ENCODE measurements around the gene TMEM150A.

TMEM150A gene

DNA sequence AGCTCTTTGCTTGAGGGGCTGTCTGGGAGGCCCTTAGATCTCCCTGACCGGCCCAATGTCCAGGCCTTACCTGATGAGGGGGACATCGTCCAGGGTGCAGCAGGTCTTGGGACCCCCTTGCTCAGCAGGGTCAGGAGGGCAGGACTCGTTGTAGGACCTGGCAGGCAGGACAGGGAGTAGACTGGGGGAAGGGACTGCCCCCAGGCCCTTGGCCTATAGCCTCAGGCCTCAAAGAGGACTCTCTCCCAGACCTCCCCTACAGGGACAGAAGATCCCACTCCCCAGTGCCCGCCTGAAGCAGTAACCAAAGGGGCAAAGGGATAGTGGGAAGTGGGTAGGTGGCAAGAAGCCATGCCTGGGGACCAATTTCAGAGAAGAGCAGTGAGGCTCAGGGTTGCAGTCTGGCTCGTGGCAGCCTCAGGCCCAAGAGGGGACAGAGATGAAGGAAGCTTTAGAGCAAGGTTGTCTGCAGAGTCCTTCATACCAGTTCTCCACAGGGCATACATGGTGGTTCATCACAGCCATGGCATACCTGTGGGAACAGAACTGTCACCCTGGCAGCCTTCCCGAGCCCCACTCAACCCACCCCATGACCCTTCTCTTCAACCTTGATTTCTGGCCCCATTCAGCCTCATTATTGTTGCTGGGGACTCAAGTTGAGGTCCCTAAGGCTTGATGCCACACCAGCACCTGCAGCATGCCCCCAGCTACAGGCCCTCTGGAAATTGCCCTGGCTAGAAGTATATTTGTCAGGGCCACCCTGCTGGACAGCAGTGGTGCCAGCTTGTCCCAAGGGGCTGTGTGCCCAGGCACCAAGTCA, 1.3 kb downstream of the TMEM150A start:
- TF ChIP-seq, protein P1, sequence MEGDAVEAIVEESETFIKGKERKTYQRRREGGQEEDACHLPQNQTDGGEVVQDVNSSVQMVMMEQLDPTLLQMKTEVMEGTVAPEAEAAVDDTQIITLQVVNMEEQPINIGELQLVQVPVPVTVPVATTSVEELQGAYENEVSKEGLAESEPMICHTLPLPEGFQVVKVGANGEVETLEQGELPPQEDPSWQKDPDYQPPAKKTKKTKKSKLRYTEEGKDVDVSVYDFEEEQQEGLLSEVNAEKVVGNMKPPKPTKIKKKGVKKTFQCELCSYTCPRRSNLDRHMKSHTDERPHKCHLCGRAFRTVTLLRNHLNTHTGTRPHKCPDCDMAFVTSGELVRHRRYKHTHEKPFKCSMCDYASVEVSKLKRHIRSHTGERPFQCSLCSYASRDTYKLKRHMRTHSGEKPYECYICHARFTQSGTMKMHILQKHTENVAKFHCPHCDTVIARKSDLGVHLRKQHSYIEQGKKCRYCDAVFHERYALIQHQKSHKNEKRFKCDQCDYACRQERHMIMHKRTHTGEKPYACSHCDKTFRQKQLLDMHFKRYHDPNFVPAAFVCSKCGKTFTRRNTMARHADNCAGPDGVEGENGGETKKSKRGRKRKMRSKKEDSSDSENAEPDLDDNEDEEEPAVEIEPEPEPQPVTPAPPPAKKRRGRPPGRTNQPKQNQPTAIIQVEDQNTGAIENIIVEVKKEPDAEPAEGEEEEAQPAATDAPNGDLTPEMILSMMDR (conservative IDR thresholded peaks at IDR 0.05; ENCODE audit: low read length), result no peak
- no peak for TF ChIP-seq EZH2phosphoT487 (IDR thresholded peaks at IDR 0.05; ENCODE audit: borderline replicate concordance)
- H3K9me2 ChIP-seq (replicated peaks; ENCODE audit: low read depth, low read length), result no peaks in the 10 kb centered on the region
- H4K20me1 ChIP-seq (ENCODE audit: insufficient read depth, low read length, poor library complexity, severe bottlenecking), result peaks cover 17% of the 10 kb centered on the region
- no peak overlapping the region for H3K4me3 ChIP-seq (ENCODE audit: low read length, poor library complexity, severe bottlenecking)
- H3F3A ChIP-seq (ENCODE audit: low read depth), result peaks cover under 1% of the 10 kb centered on the region; the same call in 1 of the 2 replicates
- peaks cover 23% of the 10 kb centered on the region for H3K79me2 ChIP-seq (ENCODE audit: insufficient read depth, low read length)
- H3K4me1 ChIP-seq (ENCODE audit: insufficient read depth, low read length, poor library complexity, severe bottlenecking), result peaks cover 23% of the 10 kb centered on the region
- H3K9me3 ChIP-seq (ENCODE audit: insufficient read depth, low read depth, low read length), result no peaks in the 10 kb centered on the region
- no peak overlapping the region for H2AFZ ChIP-seq (ENCODE audit: low read length)
- H3K4me2 ChIP-seq (ENCODE audit: low read depth, low read length, poor library complexity, severe bottlenecking), result no peak overlapping the region
- H3K36me3 ChIP-seq (ENCODE audit: insufficient read depth, low read length), result no peaks in the 10 kb centered on the region; the same call in 1 of the 2 replicates
- H3K9ac ChIP-seq (ENCODE audit: low read depth, low read length, poor library complexity, severe bottlenecking), result no peak overlapping the region
- no peaks in the 10 kb centered on the region for H3K27me3 ChIP-seq (ENCODE audit: insufficient read depth, low read length, poor library complexity, severe bottlenecking)

DNA sequence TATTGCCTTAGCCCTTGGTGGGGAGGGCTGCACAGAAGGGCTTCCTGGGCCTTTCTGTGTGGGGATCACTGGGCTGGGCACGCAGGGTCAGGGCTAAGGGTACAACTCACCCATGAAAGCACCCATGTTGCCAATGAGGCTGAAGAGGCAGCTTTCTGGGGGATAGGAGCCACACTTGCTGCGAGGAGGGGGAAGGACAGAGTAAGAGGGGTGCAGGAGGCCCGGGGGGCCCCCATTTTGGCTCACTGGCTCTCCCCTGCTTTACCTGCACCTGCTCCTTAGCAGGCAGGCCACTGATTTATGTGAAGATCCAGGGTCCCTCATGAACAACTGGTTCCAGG, 2.3 kb downstream of the TMEM150A start:
- Histone ChIP-seq H3K9me3 (ENCODE audit: insufficient read depth, low read depth, low read length) (no peaks in the 10 kb centered on the region), H3K4me1 (ENCODE audit: insufficient read depth, low read length, poor library complexity, severe bottlenecking) (peaks cover 27% of the 10 kb centered on the region), H2AFZ (ENCODE audit: low read length) (no peak overlapping the region), H3K9me2 (replicated peaks; ENCODE audit: low read depth, low read length) (no peaks in the 10 kb centered on the region), H3K79me2 (ENCODE audit: insufficient read depth, low read length) (peaks cover 30% of the 10 kb centered on the region), H3K4me2 (ENCODE audit: low read depth, low read length, poor library complexity, severe bottlenecking) (no peak overlapping the region), H3K36me3 (ENCODE audit: insufficient read depth, low read length) (no peaks in the 10 kb centered on the region; the same call in 1 of the 2 replicates), H3K27me3 (ENCODE audit: insufficient read depth, low read length, poor library complexity, severe bottlenecking) (no peaks in the 10 kb centered on the region), H3K9ac (ENCODE audit: low read depth, low read length, poor library complexity, severe bottlenecking) (no peak overlapping the region), H4K20me1 (ENCODE audit: insufficient read depth, low read length, poor library complexity, severe bottlenecking) (peaks cover 21% of the 10 kb centered on the region), H3K4me3 (ENCODE audit: low read length, poor library complexity, severe bottlenecking) (no peak overlapping the region), H3F3A (ENCODE audit: low read depth) (no peaks in the 10 kb centered on the region)
- no peak for TF ChIP-seq EZH2phosphoT487 (IDR thresholded peaks at IDR 0.05; ENCODE audit: borderline replicate concordance)
- TF ChIP-seq, protein P1 (conservative IDR thresholded peaks at IDR 0.05; ENCODE audit: low read length), result no peak

DNA sequence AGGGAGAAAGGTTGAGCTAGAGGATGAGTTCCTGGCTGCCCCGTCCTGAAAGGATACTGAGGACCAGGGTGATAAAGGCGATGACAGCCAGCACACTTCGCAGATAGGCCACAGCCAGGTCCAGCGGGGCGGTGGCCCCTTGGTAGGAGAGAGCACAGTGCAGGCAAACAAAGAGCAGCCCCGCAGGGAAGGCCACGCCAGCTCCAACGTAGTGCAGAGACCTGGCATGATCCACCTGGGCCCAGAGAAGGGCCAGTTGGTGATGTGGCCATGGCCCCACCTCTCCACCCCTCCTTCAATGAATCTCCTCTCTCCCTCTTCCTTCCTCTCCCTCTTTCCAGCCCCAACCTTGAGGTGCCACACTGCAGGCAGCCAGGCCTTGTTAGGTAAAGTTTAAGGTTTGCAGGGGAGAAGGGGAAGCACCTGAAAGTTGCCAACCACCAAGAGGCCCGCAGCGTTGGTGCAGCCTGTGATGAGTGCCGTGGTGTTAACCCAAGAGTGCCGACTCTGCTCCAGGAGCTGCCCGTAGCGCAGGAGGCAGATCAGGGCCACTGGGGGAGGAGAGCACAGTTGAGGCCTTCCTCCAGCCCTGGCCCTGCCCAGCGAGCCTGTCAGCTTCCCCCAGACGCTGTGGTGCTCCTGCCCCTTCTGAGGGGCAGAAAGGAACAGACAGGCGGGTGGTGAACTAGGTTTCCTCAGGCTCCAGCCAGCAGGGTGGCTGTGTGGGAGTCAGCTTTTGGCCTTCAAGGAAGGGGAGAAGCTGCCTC, 2.8 kb downstream of the TMEM150A start:
- Histone ChIP-seq H3K27me3 (ENCODE audit: insufficient read depth, low read length, poor library complexity, severe bottlenecking) (no peaks in the 10 kb centered on the region), H3K4me3 (ENCODE audit: low read length, poor library complexity, severe bottlenecking) (no peak overlapping the region), H3K79me2 (ENCODE audit: insufficient read depth, low read length) (peaks cover 35% of the 10 kb centered on the region), H3K9me2 (replicated peaks; ENCODE audit: low read depth, low read length) (no peaks in the 10 kb centered on the region), H3F3A (ENCODE audit: low read depth) (no peaks in the 10 kb centered on the region), H3K36me3 (ENCODE audit: insufficient read depth, low read length) (no peaks in the 10 kb centered on the region; the same call in 1 of the 2 replicates), H3K9me3 (ENCODE audit: insufficient read depth, low read depth, low read length) (no peaks in the 10 kb centered on the region), H3K9ac (ENCODE audit: low read depth, low read length, poor library complexity, severe bottlenecking) (no peak overlapping the region), H2AFZ (ENCODE audit: low read length) (no peak overlapping the region), H3K4me1 (ENCODE audit: insufficient read depth, low read length, poor library complexity, severe bottlenecking) (peaks cover 31% of the 10 kb centered on the region), H4K20me1 (ENCODE audit: insufficient read depth, low read length, poor library complexity, severe bottlenecking) (peaks cover 21% of the 10 kb centered on the region), H3K4me2 (ENCODE audit: low read depth, low read length, poor library complexity, severe bottlenecking) (no peak overlapping the region)
- no peak for TF ChIP-seq EZH2phosphoT487 (IDR thresholded peaks at IDR 0.05; ENCODE audit: borderline replicate concordance)
- TF ChIP-seq, protein P1 (conservative IDR thresholded peaks at IDR 0.05; ENCODE audit: low read length), result no peak

Data from Loucy (cell line).